ENCODE measurements around the gene SPAG16.

SPAG16 gene

GRCh38 chr2:214410918-214411554 is 1126.8 kb downstream of the SPAG16 start, which contains the start of gene VWC2L:
TSS of gene VWC2L (plus strand) at chr2:214411054. CDS start at chr2:214414194, 3,140 bp downstream.
- DNase-seq: peak; percentile 28

GRCh38 chr2:214412679-214413078 is 1128.4 kb downstream of the SPAG16 start:
- DNase-seq: no peak

- DNase-seq: no peak
Observed at GRCh38 chr2:214436470-214436869, 1152.2 kb downstream of the SPAG16 start.

- DNase-seq: no peak
Observed at GRCh38 chr2:214450118-214450894, 1166.0 kb downstream of the SPAG16 start.

GRCh38 chr2:214451516-214452275 is 1167.4 kb downstream of the SPAG16 start:
- DNase-seq: no peak

Data from T1000 (cell line).